ENCODE measurements around the gene TBPL1.
"Not testable (repeated sequence)": the region's sequence is repeated elsewhere in the genome, so short reads cannot be mapped to it uniquely, and the experiment has no call there.

Gene TBPL1

DNA sequence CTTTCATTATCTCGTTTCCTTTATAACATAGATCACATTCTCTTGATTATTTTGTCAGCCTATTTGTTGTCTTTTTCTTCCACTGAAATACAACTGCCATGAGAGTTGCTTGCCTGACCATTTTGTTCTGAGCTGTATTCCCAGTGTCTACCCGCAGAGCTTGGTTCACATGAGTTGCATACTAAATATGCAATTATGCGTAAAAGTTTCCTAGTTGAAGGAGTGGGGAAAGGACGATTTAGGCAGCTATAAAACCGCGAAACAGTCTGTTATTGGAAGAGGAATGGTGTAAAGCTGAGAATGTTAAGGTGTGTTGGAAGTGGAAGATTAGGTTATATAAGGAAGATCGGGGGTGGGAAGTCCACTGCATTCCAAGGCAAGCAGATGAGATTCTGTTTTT is 8.8 kb downstream of the TBPL1 start:
- TF ChIP-seq, protein P1, sequence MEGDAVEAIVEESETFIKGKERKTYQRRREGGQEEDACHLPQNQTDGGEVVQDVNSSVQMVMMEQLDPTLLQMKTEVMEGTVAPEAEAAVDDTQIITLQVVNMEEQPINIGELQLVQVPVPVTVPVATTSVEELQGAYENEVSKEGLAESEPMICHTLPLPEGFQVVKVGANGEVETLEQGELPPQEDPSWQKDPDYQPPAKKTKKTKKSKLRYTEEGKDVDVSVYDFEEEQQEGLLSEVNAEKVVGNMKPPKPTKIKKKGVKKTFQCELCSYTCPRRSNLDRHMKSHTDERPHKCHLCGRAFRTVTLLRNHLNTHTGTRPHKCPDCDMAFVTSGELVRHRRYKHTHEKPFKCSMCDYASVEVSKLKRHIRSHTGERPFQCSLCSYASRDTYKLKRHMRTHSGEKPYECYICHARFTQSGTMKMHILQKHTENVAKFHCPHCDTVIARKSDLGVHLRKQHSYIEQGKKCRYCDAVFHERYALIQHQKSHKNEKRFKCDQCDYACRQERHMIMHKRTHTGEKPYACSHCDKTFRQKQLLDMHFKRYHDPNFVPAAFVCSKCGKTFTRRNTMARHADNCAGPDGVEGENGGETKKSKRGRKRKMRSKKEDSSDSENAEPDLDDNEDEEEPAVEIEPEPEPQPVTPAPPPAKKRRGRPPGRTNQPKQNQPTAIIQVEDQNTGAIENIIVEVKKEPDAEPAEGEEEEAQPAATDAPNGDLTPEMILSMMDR (IDR thresholded peaks at IDR 0.05; ENCODE audit: low read depth, low read length) = no peak
- no peak for DNase-seq (ENCODE audit: extremely low read depth, low read depth)

DNA sequence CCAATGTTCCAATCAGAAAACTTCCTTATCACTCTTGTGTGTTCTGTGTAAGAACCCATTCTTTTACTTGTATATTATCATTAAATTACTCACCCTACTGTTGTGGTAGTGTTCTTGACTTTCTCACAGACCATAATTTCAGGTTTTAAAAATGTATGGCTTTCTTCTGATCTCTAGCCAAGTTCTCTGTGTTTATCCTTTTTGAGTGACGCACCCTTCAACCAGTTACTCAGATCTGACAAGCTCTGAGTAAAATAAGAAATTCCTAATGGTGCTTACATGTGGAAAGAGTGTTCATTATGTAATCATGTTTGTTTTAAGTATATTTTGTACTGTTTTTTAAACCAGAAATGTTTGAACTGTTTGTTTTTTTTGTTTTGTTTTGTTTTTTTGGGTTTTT is 11.0 kb downstream of the TBPL1 start:
- TF ChIP-seq, protein P1 (IDR thresholded peaks at IDR 0.05; ENCODE audit: low read depth, low read length) = no peak
- DNase-seq (ENCODE audit: extremely low read depth, low read depth) = no peak

DNA sequence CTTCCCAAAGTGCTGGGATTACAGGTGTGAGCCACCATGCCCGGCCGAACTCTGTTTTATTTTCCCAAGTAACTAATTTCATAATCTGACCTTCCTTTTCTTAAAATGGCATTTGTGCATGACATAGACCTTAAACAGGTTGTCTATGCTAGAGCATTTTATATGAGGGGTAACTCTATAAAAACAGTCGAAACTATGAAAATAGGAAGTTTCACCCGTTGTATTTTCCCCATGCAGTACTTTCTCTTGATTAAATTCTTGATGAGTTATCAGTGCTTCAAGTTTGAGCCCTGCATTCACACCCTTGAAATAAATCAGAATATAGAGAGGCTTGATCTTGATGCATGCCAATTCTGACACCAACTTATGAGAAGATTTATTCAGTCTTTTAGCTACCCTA is 11.7 kb downstream of the TBPL1 start:
- no peak for DNase-seq (ENCODE audit: extremely low read depth, low read depth)
- TF ChIP-seq, protein P1 (IDR thresholded peaks at IDR 0.05; ENCODE audit: low read depth, low read length) = no peak

DNA sequence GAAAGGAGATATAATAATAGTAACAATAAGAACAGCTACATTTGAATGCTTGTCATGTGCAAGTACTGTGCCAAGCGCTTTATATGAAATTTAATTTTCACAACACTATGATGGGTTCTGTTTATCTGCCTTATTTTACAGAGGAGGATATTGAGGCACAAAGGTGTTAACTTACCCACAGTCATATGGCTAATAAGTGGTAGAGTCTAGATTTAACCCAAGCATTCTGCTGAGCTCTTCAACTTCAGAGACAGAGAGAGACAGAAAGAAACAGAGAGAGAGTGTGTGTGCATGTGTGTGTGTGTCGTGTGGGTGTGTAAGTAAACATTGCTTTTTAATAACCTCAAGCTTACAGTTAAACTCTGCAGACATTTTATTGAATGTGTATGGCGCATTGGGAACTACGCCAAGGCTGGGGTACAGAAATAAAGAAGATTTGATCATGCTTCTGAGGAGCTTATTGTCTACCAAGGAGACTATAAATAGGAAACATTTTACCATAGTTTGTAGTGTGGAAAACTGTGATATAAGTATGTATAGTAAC is 12.9 kb downstream of the TBPL1 start:
- TF ChIP-seq, protein P1 (IDR thresholded peaks at IDR 0.05; ENCODE audit: low read depth, low read length) = no peak
- DNase-seq (ENCODE audit: extremely low read depth, low read depth) = no peak

DNA sequence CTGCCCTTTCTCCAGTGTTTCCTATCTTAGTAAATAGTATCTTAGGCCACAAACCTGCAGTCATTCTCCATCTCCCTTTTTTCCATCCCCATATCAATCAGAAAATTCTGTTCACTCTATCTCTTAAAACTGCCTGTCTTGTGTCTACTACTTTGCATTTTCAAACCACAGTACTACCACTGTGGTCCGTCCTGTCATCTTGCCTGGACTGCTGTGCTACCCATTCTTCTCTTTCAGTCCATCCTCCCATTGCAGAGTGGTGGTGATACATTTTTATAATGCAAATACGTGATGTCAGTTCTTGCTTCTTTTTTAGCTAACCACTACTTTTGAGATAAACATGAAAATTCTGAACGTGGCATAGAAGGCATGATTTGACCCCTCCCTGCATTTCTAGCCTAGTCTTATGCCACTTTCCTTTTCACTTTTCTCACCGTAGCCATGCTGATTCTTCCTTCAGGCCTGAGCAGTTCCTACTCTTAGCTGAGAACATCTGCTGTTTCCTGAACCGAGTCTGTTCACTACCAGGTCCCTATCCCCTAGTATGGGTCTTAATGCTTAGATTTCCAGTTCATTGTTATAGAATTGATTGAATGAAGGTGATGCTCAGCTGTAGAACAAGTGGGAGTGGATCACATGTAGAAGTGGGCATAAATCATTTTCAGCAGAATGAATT is 13.8 kb downstream of the TBPL1 start:
- DNase-seq (ENCODE audit: extremely low read depth, low read depth) = no peak
- TF ChIP-seq, protein P1 (IDR thresholded peaks at IDR 0.05; ENCODE audit: low read depth, low read length) = no peak

DNA sequence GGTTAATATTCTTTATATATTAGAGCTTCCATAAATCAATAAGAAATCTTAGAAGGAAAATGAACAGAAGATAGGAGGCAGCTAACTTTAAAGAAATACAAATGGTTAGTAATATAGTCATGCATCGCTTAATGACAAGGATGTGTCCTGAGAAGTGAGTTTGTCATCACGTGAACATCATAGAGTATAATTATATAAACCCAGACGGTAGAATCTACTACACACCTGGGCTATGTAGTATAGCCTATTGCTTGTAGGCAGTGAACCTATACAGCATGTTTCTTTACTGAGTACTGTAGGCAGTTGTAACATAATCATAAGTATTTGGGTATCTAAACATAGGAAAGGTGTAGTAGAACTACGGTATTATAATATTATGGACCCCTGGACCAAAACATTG is 14.3 kb downstream of the TBPL1 start:
- DNase-seq (ENCODE audit: extremely low read depth, low read depth) = no peak
- TF ChIP-seq, protein P1 (IDR thresholded peaks at IDR 0.05; ENCODE audit: low read depth, low read length) = no peak

DNA sequence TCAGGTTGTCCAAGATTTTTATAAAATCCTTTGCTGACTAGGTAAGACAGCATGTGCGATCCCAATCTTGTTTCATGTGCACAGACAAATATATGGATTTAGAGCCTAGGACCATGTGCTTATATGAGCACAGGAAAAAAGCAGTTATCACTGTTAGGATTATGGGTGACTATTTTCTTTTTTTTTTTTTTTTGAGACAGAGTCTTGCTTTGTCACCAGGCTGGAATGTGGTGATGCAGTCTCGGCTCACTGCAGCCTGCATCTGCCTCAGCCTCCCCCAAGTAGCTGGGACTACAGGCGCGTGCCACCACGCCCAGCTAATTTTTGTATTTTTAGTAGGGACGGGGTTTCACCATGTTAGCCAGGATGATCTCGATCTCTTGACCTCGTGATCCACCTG is 14.8 kb downstream of the TBPL1 start:
- DNase-seq (ENCODE audit: extremely low read depth, low read depth) = not testable (repeated sequence)

All from AG09319 (cell line).